ENCODE data around the gene PGAM4.

DNA sequence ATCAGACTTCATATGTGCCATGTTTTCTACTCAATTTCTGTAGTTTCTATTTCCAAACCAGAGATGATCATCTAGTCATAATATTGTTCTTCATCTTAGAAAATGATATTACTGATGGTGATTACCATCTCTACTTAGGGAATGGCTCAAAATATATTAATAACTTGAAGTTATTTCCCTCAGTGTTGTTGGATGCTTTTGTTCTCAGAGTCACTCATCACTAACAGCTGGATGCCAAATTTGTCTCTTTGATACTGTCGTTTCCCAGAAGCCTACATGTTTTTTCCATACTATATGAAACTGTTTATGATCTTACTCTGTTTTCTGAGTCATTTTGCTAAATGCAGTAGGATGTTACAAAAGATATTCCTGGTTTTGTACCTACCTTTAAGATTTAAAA, 8.9 kb downstream of the PGAM4 start:
- TF ChIP-seq, protein P1, sequence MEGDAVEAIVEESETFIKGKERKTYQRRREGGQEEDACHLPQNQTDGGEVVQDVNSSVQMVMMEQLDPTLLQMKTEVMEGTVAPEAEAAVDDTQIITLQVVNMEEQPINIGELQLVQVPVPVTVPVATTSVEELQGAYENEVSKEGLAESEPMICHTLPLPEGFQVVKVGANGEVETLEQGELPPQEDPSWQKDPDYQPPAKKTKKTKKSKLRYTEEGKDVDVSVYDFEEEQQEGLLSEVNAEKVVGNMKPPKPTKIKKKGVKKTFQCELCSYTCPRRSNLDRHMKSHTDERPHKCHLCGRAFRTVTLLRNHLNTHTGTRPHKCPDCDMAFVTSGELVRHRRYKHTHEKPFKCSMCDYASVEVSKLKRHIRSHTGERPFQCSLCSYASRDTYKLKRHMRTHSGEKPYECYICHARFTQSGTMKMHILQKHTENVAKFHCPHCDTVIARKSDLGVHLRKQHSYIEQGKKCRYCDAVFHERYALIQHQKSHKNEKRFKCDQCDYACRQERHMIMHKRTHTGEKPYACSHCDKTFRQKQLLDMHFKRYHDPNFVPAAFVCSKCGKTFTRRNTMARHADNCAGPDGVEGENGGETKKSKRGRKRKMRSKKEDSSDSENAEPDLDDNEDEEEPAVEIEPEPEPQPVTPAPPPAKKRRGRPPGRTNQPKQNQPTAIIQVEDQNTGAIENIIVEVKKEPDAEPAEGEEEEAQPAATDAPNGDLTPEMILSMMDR (conservative IDR thresholded peaks at IDR 0.05 in 1 of 2, IDR thresholded peaks at IDR 0.05 in 1 of 2; ENCODE audit: extremely low read depth in 1 of 2, insufficient read depth in 1 of 2, low read depth in 1 of 2, low read length in 2 of 2): no peak
- no peak for TF ChIP-seq EZH2 (IDR thresholded peaks at IDR 0.05; ENCODE audit: borderline replicate concordance, low read length)
